ENCODE results near the gene ATP6V1E1.

Gene ATP6V1E1

DNA sequence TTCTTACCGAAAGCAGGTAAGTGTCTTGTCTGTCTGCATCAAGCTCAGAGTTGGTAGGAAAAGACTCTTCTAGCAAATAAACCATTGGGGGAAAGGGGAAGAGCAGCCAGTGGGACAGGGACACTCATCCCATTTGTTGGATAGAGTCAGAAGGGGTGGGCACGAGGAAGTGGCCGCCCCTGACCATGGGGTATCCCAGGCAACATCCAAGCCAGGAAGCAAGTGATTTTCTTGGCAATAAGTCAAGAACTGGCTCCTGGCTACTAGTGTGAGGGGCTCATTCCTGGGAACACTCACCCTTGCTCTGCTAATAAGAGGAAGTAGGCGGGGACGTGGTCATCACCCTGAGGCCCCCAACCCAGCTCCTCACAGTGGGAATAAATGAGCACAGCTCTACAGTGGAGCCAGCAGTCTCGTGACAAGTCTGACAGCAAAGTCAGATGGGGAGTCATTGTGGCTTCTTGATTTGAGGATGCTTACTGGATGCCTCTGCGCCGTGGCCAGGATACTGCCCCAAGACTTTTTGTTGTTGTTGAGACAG is 58.5 kb downstream of the ATP6V1E1 start:
- peaks cover 6% of the 10 kb centered on the region; the same call in 1 of the 2 replicates for H3K4me1 ChIP-seq (ENCODE audit: control insufficient read depth, insufficient read depth, low read length)
- POLR2A ChIA-PET, result interaction anchor here (0.6 kb wide), 1 partner anchor 92 kb away, joined by 4 read pairs; no protein-coding TSS in a partner anchor
- no peaks in the 10 kb centered on the region for H3K36me3 ChIP-seq (ENCODE audit: control insufficient read depth in 2 of 2, insufficient read depth in 1 of 2, low read length in 2 of 2)
- no peak for TF ChIP-seq ZNF354C (tag by site-specific recombination; IDR thresholded peaks at IDR 0.05; ENCODE audit: borderline replicate concordance, low read depth)
- TF ChIP-seq BCL11B (tag by site-specific recombination; IDR thresholded peaks at IDR 0.05; ENCODE audit: low read depth), result no peak
- no peak for TF ChIP-seq SETDB1 (IDR thresholded peaks at IDR 0.05; ENCODE audit: insufficient read length, low read length)
- no peak for TF ChIP-seq ZNF341 (tag by site-specific recombination; IDR thresholded peaks at IDR 0.05; ENCODE audit: low read depth)
- TF ChIP-seq, protein P1, sequence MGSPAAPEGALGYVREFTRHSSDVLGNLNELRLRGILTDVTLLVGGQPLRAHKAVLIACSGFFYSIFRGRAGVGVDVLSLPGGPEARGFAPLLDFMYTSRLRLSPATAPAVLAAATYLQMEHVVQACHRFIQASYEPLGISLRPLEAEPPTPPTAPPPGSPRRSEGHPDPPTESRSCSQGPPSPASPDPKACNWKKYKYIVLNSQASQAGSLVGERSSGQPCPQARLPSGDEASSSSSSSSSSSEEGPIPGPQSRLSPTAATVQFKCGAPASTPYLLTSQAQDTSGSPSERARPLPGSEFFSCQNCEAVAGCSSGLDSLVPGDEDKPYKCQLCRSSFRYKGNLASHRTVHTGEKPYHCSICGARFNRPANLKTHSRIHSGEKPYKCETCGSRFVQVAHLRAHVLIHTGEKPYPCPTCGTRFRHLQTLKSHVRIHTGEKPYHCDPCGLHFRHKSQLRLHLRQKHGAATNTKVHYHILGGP (tag by site-specific recombination; IDR thresholded peaks at IDR 0.05), result no peak
- TF ChIP-seq ZNF391 (tag by site-specific recombination; IDR thresholded peaks at IDR 0.05; ENCODE audit: borderline replicate concordance, low read depth), result no peak
- TF ChIP-seq, protein P2, sequence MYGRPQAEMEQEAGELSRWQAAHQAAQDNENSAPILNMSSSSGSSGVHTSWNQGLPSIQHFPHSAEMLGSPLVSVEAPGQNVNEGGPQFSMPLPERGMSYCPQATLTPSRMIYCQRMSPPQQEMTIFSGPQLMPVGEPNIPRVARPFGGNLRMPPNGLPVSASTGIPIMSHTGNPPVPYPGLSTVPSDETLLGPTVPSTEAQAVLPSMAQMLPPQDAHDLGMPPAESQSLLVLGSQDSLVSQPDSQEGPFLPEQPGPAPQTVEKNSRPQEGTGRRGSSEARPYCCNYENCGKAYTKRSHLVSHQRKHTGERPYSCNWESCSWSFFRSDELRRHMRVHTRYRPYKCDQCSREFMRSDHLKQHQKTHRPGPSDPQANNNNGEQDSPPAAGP (tag by site-specific recombination; IDR thresholded peaks at IDR 0.05), result no peak
- TF ChIP-seq, protein P3, sequence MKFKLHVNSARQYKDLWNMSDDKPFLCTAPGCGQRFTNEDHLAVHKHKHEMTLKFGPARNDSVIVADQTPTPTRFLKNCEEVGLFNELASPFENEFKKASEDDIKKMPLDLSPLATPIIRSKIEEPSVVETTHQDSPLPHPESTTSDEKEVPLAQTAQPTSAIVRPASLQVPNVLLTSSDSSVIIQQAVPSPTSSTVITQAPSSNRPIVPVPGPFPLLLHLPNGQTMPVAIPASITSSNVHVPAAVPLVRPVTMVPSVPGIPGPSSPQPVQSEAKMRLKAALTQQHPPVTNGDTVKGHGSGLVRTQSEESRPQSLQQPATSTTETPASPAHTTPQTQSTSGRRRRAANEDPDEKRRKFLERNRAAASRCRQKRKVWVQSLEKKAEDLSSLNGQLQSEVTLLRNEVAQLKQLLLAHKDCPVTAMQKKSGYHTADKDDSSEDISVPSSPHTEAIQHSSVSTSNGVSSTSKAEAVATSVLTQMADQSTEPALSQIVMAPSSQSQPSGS (tag by site-specific recombination; IDR thresholded peaks at IDR 0.05; ENCODE audit: low read depth), result no peak
- TF ChIP-seq GLI2 (tag by site-specific recombination; IDR thresholded peaks at IDR 0.05; ENCODE audit: borderline replicate concordance, low read depth), result no peak
- H3K4me3 ChIP-seq (ENCODE audit: low read depth, low read length), result no peak overlapping the region
- H3K9me3 ChIP-seq (ENCODE audit: control insufficient read depth, insufficient read depth, low read depth, low read length), result no peaks in the 10 kb centered on the region
- H3K27ac ChIP-seq (ENCODE audit: extremely low read depth, low read depth, low read length), result no peak overlapping the region
- CTCF ChIA-PET, result interaction anchor here (0.9 to 1.2 kb wide), 3 partner anchors 9 to 399 kb away, joined by 3 read pairs; no protein-coding TSS in a partner anchor

DNA sequence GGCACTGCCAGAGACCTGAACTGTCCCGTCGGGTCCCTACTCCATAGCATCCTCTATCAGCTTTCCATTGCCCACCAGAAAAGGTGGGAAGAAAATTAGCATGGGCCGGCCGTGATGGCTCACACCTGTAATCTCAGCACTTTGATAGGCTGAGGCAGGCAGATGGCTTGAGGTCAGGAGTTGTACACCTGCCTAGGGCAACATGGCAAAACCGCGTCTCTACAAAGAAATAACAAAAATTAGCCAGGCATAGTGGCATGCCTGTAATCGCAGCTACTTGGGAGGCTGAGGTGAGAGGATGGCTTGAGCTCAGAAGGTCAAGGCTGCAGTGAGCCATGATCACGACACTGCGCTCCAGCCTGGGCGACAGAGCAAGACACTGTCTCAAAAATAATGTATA is 61.8 kb downstream of the ATP6V1E1 start:
- no peaks in the 10 kb centered on the region for H3K36me3 ChIP-seq (ENCODE audit: control insufficient read depth in 2 of 2, insufficient read depth in 1 of 2, low read length in 2 of 2)
- peaks cover 6% of the 10 kb centered on the region; the same call in 1 of the 2 replicates for H3K4me1 ChIP-seq (ENCODE audit: control insufficient read depth, insufficient read depth, low read length)
- H3K27ac ChIP-seq (ENCODE audit: extremely low read depth, low read depth, low read length), result no peak overlapping the region
- ChIA-PET CTCF (interaction anchor here (2.2 kb wide), 1 partner anchor 8 kb away, joined by 11 read pairs; no protein-coding TSS in a partner anchor), POLR2A (no interaction called here)
- H3K4me3 ChIP-seq (ENCODE audit: low read depth, low read length), result no peak overlapping the region
- no peaks in the 10 kb centered on the region for H3K9me3 ChIP-seq (ENCODE audit: control insufficient read depth, insufficient read depth, low read depth, low read length)
- TF ChIP-seq, protein P4, sequence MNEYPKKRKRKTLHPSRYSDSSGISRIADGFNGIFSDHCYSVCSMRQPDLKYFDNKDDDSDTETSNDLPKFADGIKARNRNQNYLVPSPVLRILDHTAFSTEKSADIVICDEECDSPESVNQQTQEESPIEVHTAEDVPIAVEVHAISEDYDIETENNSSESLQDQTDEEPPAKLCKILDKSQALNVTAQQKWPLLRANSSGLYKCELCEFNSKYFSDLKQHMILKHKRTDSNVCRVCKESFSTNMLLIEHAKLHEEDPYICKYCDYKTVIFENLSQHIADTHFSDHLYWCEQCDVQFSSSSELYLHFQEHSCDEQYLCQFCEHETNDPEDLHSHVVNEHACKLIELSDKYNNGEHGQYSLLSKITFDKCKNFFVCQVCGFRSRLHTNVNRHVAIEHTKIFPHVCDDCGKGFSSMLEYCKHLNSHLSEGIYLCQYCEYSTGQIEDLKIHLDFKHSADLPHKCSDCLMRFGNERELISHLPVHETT (tag by site-specific recombination; IDR thresholded peaks at IDR 0.05), result no peak
- no peak for TF ChIP-seq PRDM1 (tag by site-specific recombination; IDR thresholded peaks at IDR 0.05)
- TF ChIP-seq, protein P5, sequence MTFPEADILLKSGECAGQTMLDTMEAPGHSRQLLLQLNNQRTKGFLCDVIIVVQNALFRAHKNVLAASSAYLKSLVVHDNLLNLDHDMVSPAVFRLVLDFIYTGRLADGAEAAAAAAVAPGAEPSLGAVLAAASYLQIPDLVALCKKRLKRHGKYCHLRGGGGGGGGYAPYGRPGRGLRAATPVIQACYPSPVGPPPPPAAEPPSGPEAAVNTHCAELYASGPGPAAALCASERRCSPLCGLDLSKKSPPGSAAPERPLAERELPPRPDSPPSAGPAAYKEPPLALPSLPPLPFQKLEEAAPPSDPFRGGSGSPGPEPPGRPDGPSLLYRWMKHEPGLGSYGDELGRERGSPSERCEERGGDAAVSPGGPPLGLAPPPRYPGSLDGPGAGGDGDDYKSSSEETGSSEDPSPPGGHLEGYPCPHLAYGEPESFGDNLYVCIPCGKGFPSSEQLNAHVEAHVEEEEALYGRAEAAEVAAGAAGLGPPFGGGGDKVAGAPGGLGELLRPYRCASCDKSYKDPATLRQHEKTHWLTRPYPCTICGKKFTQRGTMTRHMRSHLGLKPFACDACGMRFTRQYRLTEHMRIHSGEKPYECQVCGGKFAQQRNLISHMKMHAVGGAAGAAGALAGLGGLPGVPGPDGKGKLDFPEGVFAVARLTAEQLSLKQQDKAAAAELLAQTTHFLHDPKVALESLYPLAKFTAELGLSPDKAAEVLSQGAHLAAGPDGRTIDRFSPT (tag by site-specific recombination; IDR thresholded peaks at IDR 0.05), result no peak
- TF ChIP-seq, protein P6, sequence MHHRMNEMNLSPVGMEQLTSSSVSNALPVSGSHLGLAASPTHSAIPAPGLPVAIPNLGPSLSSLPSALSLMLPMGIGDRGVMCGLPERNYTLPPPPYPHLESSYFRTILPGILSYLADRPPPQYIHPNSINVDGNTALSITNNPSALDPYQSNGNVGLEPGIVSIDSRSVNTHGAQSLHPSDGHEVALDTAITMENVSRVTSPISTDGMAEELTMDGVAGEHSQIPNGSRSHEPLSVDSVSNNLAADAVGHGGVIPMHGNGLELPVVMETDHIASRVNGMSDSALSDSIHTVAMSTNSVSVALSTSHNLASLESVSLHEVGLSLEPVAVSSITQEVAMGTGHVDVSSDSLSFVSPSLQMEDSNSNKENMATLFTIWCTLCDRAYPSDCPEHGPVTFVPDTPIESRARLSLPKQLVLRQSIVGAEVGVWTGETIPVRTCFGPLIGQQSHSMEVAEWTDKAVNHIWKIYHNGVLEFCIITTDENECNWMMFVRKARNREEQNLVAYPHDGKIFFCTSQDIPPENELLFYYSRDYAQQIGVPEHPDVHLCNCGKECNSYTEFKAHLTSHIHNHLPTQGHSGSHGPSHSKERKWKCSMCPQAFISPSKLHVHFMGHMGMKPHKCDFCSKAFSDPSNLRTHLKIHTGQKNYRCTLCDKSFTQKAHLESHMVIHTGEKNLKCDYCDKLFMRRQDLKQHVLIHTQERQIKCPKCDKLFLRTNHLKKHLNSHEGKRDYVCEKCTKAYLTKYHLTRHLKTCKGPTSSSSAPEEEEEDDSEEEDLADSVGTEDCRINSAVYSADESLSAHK (tag by site-specific recombination; IDR thresholded peaks at IDR 0.05), result no peak
- TF ChIP-seq, protein P7, sequence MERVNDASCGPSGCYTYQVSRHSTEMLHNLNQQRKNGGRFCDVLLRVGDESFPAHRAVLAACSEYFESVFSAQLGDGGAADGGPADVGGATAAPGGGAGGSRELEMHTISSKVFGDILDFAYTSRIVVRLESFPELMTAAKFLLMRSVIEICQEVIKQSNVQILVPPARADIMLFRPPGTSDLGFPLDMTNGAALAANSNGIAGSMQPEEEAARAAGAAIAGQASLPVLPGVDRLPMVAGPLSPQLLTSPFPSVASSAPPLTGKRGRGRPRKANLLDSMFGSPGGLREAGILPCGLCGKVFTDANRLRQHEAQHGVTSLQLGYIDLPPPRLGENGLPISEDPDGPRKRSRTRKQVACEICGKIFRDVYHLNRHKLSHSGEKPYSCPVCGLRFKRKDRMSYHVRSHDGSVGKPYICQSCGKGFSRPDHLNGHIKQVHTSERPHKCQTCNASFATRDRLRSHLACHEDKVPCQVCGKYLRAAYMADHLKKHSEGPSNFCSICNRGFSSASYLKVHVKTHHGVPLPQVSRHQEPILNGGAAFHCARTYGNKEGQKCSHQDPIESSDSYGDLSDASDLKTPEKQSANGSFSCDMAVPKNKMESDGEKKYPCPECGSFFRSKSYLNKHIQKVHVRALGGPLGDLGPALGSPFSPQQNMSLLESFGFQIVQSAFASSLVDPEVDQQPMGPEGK (tag by site-specific recombination; IDR thresholded peaks at IDR 0.05), result no peak
